HUES64 (cell line): ENCODE measurements around the gene ACTR6.

ENCODE experiments used
- H3K27ac ChIP-seq: 2 replicates; pipeline ENCODE4 v1.7.0; 2013; ENCODE audit warnings: low read depth, low read length, inconsistent platforms
- H3K27me3 ChIP-seq: 2 replicates; pipeline ENCODE4 v1.6.1; 2013; ENCODE audit warnings: mild to moderate bottlenecking, low read length; ENCODE audit not compliant: insufficient read depth
- H3K36me3 ChIP-seq: 2 replicates; pipeline ENCODE4 v1.6.1; 2013; ENCODE audit warnings: mild to moderate bottlenecking, low read length; ENCODE audit not compliant: insufficient read depth
- H3K4me1 ChIP-seq: 2 replicates; pipeline ENCODE4 v1.6.1; 2013; ENCODE audit warnings: mild to moderate bottlenecking, low read length, moderate library complexity; ENCODE audit not compliant: insufficient read depth
- H3K4me3 ChIP-seq: 2 replicates; pipeline ENCODE4 v1.5.1; 2013; ENCODE audit warnings: mild to moderate bottlenecking, low read length, moderate library complexity
- H3K9ac ChIP-seq: 2 replicates; pipeline ENCODE4 v1.6.1; 2013; ENCODE audit warnings: mild to moderate bottlenecking, low read depth, low read length
- H3K9me3 ChIP-seq: 2 replicates; pipeline ENCODE4 v1.6.1; 2013; ENCODE audit warnings: low read depth, low read length; ENCODE audit not compliant: insufficient read depth
- WGBS: fragments of 150-250, 120-280 bp; methylation state at CpG from one replicate; pipeline ENCODE4 v1.1.7; 2013; ENCODE audit warnings: missing lambda C conversion rate; 5-methylcytosine and 5-hydroxymethylcytosine counted together

ACTR6 gene

GRCh38 chr12:100201604-100202423 lies 1.2 kb downstream of the ACTR6 start:
- no peak overlapping the region for H3K27ac ChIP-seq
- WGBS: 92% methylated on average over 23 of the region's 24 CpGs
- H3K27me3 ChIP-seq: no peaks in the 10 kb centered on the region
- H3K4me3 ChIP-seq: peak overlapping the region; percentile 75
- peak overlapping the region; percentile 55; the same call in 1 of the 2 replicates for H3K9ac ChIP-seq
- H3K9me3 ChIP-seq: no peaks in the 10 kb centered on the region
- peaks cover 20% of the 10 kb centered on the region for H3K36me3 ChIP-seq
- peaks cover 5% of the 10 kb centered on the region; the same call in 1 of the 2 replicates for H3K4me1 ChIP-seq

- no CpG with 5 or more reads among the region's 2 CpGs for WGBS
Measured at GRCh38 chr12:100207311-100207710, 6.7 kb downstream of the ACTR6 start.

GRCh38 chr12:100208834-100209233 lies 8.2 kb downstream of the ACTR6 start:
- Histone ChIP-seq H3K4me3 (no peak overlapping the region), H3K9ac (no peak overlapping the region), H3K4me1 (no peaks in the 10 kb centered on the region), H3K9me3 (no peaks in the 10 kb centered on the region), H3K27ac (no peak overlapping the region), H3K27me3 (no peaks in the 10 kb centered on the region), H3K36me3 (peaks cover 82% of the 10 kb centered on the region)
- 96% methylated on average over 5 of the region's 5 CpGs for WGBS

More at GRCh38 chr12:100207311-100207710, 6.7 kb downstream of the ACTR6 start:
- no peaks in the 10 kb centered on the region for H3K4me1 ChIP-seq
- H3K27me3 ChIP-seq: no peaks in the 10 kb centered on the region
- H3K9me3 ChIP-seq: no peaks in the 10 kb centered on the region
- peaks cover 69% of the 10 kb centered on the region for H3K36me3 ChIP-seq
- no peak overlapping the region for H3K9ac ChIP-seq
- no peak overlapping the region for H3K4me3 ChIP-seq
- H3K27ac ChIP-seq: no peak overlapping the region

GRCh38 chr12:100211698-100212097 lies 11.1 kb downstream of the ACTR6 start:
- Histone ChIP-seq H3K36me3 (peaks cover 93% of the 10 kb centered on the region), H3K4me3 (no peak overlapping the region), H3K4me1 (no peaks in the 10 kb centered on the region), H3K27me3 (no peaks in the 10 kb centered on the region), H3K27ac (no peak overlapping the region), H3K9ac (no peak overlapping the region), H3K9me3 (no peaks in the 10 kb centered on the region)
- WGBS: no CpG with 5 or more reads among the region's 2 CpGs

GRCh38 chr12:100213016-100213891 lies 12.6 kb downstream of the ACTR6 start:
- no peaks in the 10 kb centered on the region for H3K9me3 ChIP-seq
- H3K9ac ChIP-seq: no peak overlapping the region
- no peaks in the 10 kb centered on the region for H3K27me3 ChIP-seq
- no peak overlapping the region for H3K4me3 ChIP-seq
- H3K4me1 ChIP-seq: no peaks in the 10 kb centered on the region
- peaks cover 83% of the 10 kb centered on the region for H3K36me3 ChIP-seq
- 99% methylated on average over 4 of the region's 5 CpGs for WGBS
- no peak overlapping the region for H3K27ac ChIP-seq

- Histone ChIP-seq H3K27me3 (no peaks in the 10 kb centered on the region), H3K9me3 (no peaks in the 10 kb centered on the region), H3K4me3 (no peak overlapping the region), H3K4me1 (no peaks in the 10 kb centered on the region), H3K27ac (no peak overlapping the region), H3K9ac (no peak overlapping the region), H3K36me3 (peaks cover 83% of the 10 kb centered on the region)
- WGBS: 87% methylated on average over 1 of the region's 2 CpGs
Measured at GRCh38 chr12:100214518-100214917, 13.9 kb downstream of the ACTR6 start.

- Histone ChIP-seq H3K36me3 (peaks cover 83% of the 10 kb centered on the region), H3K27ac (no peak overlapping the region), H3K9ac (no peak overlapping the region), H3K9me3 (no peaks in the 10 kb centered on the region), H3K27me3 (no peaks in the 10 kb centered on the region), H3K4me1 (no peaks in the 10 kb centered on the region), H3K4me3 (no peak overlapping the region)
- 100% methylated on average over 1 of the region's 1 CpG for WGBS
Measured at GRCh38 chr12:100215209-100215608, 14.6 kb downstream of the ACTR6 start.

- Histone ChIP-seq H3K9ac (no peak overlapping the region), H3K36me3 (peaks cover 83% of the 10 kb centered on the region), H3K9me3 (no peaks in the 10 kb centered on the region), H3K27ac (no peak overlapping the region), H3K4me3 (no peak overlapping the region), H3K27me3 (no peaks in the 10 kb centered on the region), H3K4me1 (no peaks in the 10 kb centered on the region)
- 94% methylated on average over 4 of the region's 4 CpGs for WGBS
Measured at GRCh38 chr12:100216337-100216736, 15.7 kb downstream of the ACTR6 start.

GRCh38 chr12:100219328-100220109 lies 18.9 kb downstream of the ACTR6 start:
- 96% methylated on average over 5 of the region's 5 CpGs for WGBS
- H3K4me3 ChIP-seq: no peak overlapping the region
- H3K9me3 ChIP-seq: no peaks in the 10 kb centered on the region
- H3K27ac ChIP-seq: no peak overlapping the region
- peaks cover 76% of the 10 kb centered on the region for H3K36me3 ChIP-seq
- H3K4me1 ChIP-seq: no peaks in the 10 kb centered on the region
- no peak overlapping the region for H3K9ac ChIP-seq
- no peaks in the 10 kb centered on the region for H3K27me3 ChIP-seq

GRCh38 chr12:100221523-100221922 lies 20.9 kb downstream of the ACTR6 start:
- Histone ChIP-seq H3K4me1 (no peaks in the 10 kb centered on the region), H3K27me3 (no peaks in the 10 kb centered on the region), H3K4me3 (no peak overlapping the region), H3K9me3 (no peaks in the 10 kb centered on the region), H3K36me3 (peaks cover 69% of the 10 kb centered on the region), H3K9ac (no peak overlapping the region), H3K27ac (no peak overlapping the region)
- WGBS: 91% methylated on average over 2 of the region's 3 CpGs
